Measurements from ENCODE around the gene OBSCN. TPM values are rescaled to one million over a fixed set of nuclear protein-coding genes. Genes with fewer than 3 reads are reported as not detected.

Gene OBSCN
- total and polyA plus RNA-seq, 7 experiments from 2014 or later = 1.3 to 132 (median 76.4) TPM

GRCh38 chr1:228410671-228411070, 202.8 kb downstream of the OBSCN start:
- H3K4me1 ChIP-seq (ENCODE audit: control insufficient read depth in 2 of 2, insufficient read depth in 2 of 2, low read length in 2 of 2) = peaks cover 9 to 13% of the 10 kb centered on the region in 2 donors
- Mint-ChIP-seq H3K27ac (peak overlapping the region in 2 of 9 donors; percentile 12 to 46), H3K9me3 (peaks cover 0 to 2% (median 0%) of the 10 kb centered on the region in 11 donors), H3K4me1 (peaks cover 11 to 45% (median 19%) of the 10 kb centered on the region in 7 donors), H3K36me3 (peaks cover 0 to 4% (median 0%) of the 10 kb centered on the region in 5 donors), H3K4me3 (peak overlapping the region in 1 of 10 donors; percentile 34), H3K27me3 (peaks cover 0 to 6% (median 0%) of the 10 kb centered on the region in 5 donors)
- CTCF ChIA-PET = no interaction called here
- H3K27me3 ChIP-seq (ENCODE audit: control insufficient read depth in 2 of 2, insufficient read depth in 2 of 2, low read length in 2 of 2) = no peaks in the 10 kb centered on the region
- ATAC-seq (no peak), DNase-seq (no peak)
- H3K4me3 ChIP-seq (ENCODE audit: low read length) = no peak overlapping the region
- no peaks in the 10 kb centered on the region for H3K9me3 ChIP-seq (ENCODE audit: control insufficient read depth in 2 of 3, low read length in 3 of 3)
- H3K27ac ChIP-seq (ENCODE audit: low read depth, low read length) = no peak overlapping the region
- intact Hi-C loops (cut with micrococcal nuclease) = no loop called here
- no peaks in the 10 kb centered on the region for H3K36me3 ChIP-seq (ENCODE audit: control insufficient read depth in 2 of 3, insufficient read depth in 3 of 3, low read length in 3 of 3)
- POLR2A ChIA-PET = no interaction called here

DNA sequence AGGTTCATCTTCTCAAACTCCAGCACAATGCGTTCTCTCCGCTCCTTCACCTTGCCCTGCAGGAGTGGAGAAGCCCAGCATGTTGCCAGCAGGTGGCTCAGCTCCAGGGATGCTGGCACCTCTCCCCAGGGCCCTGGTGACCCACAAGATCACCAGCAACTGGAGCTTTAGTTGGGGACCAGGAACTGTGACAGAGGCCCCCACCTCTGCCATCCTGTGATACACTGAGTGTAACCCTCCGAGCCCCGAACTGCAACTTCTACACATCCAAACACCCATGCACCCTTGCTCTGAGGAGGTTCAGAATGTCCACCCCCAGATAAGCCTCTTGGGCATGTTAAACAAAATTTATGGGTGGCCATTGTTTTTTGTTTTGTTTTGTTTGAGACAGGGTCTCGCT, 203.3 kb downstream of the OBSCN start:
- Mint-ChIP-seq H3K27me3 (peaks cover 0 to 11% (median 0%) of the 10 kb centered on the region in 5 donors), H3K27ac (peak overlapping the region in 2 of 9 donors; percentile 36 to 48), H3K9me3 (no peaks in the 10 kb centered on the region), H3K36me3 (peaks cover 0 to 5% (median 0%) of the 10 kb centered on the region in 5 donors), H3K4me3 (no peak overlapping the region), H3K4me1 (peaks cover 14 to 47% (median 21%) of the 10 kb centered on the region in 7 donors)
- H3K9me3 ChIP-seq (ENCODE audit: control insufficient read depth in 2 of 3, low read length in 3 of 3) = no peaks in the 10 kb centered on the region
- CTCF ChIA-PET = no interaction called here
- intact Hi-C loops (cut with micrococcal nuclease) = no loop called here
- no peak for ATAC-seq
- H3K4me1 ChIP-seq (ENCODE audit: control insufficient read depth in 2 of 2, insufficient read depth in 2 of 2, low read length in 2 of 2) = peaks cover 13 to 17% of the 10 kb centered on the region in 2 donors
- H3K36me3 ChIP-seq (ENCODE audit: control insufficient read depth in 2 of 3, insufficient read depth in 3 of 3, low read length in 3 of 3) = no peaks in the 10 kb centered on the region
- no peak overlapping the region for H3K4me3 ChIP-seq (ENCODE audit: low read length)
- POLR2A ChIA-PET = no interaction called here
- no peak overlapping the region for H3K27ac ChIP-seq (ENCODE audit: low read depth, low read length)
- DNase-seq = no peak
- no peaks in the 10 kb centered on the region for H3K27me3 ChIP-seq (ENCODE audit: control insufficient read depth in 2 of 2, insufficient read depth in 2 of 2, low read length in 2 of 2)

DNA sequence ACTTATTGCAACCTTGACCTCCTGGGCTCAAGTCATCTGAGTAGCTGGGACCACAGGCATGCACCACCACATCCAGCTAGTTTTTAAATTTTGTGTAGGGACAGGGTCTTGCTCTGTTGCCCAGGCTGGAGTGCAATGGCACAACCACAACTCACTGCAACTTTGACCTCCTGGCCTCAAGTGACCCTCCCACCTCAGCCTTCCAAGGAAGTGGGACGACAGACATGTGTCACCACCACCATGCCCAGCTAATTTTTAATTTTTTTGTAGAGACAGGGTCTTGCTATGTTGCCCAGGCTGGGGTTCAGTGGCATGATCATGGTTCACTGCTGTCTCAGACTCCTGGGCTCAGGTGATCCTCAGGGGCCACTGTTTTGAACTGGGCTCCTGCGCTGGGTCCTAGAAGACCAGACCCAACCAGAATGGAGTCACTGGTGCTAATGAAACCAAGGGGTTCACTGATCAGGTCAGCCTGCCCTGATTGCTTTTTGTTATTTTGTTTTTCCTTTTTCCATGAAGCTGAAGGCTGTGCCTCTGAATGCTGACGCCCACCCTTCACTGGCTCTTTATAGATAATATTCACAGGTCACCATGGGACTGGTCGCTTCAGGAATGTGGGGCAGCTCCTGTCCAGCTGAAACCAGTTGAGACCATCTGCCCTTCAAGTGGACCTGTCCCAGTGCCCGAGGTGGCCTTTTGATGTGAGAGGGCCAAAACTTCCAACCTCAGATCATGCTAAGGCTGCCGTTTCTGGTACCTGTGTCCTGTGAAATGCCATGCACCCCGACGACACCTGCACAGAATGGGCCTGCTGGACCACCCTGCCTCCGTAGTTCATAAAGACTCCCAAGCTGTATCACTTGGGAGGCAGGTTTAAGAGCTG, 203.9 kb downstream of the OBSCN start:
- ChIA-PET POLR2A (interaction anchor here (1.2 to 1.5 kb wide), 2 partner anchors 8 to 10 kb away, joined by 4 read pairs; no protein-coding TSS in a partner anchor), CTCF (no interaction called here)
- H3K9me3 ChIP-seq (ENCODE audit: control insufficient read depth in 2 of 3, low read length in 3 of 3) = no peaks in the 10 kb centered on the region
- H3K4me3 ChIP-seq (ENCODE audit: low read length) = no peak overlapping the region
- DNase-seq (no peak), ATAC-seq (no peak)
- no peak overlapping the region for H3K27ac ChIP-seq (ENCODE audit: low read depth, low read length)
- H3K4me1 ChIP-seq (ENCODE audit: control insufficient read depth in 2 of 2, insufficient read depth in 2 of 2, low read length in 2 of 2) = peaks cover 13 to 17% of the 10 kb centered on the region in 2 donors
- no peaks in the 10 kb centered on the region for H3K36me3 ChIP-seq (ENCODE audit: control insufficient read depth in 2 of 3, insufficient read depth in 3 of 3, low read length in 3 of 3)
- no peaks in the 10 kb centered on the region for H3K27me3 ChIP-seq (ENCODE audit: control insufficient read depth in 2 of 2, insufficient read depth in 2 of 2, low read length in 2 of 2)
- Mint-ChIP-seq H3K9me3 (no peaks in the 10 kb centered on the region), H3K27me3 (peaks cover 0 to 15% (median 0%) of the 10 kb centered on the region in 5 donors), H3K4me1 (peaks cover 14 to 47% (median 22%) of the 10 kb centered on the region in 7 donors), H3K4me3 (peak overlapping the region in 1 of 10 donors; percentile 34), H3K36me3 (peaks cover 0 to 5% (median 0%) of the 10 kb centered on the region in 5 donors), H3K27ac (no peak overlapping the region)
- intact Hi-C loops (cut with micrococcal nuclease) = no loop called here

DNA sequence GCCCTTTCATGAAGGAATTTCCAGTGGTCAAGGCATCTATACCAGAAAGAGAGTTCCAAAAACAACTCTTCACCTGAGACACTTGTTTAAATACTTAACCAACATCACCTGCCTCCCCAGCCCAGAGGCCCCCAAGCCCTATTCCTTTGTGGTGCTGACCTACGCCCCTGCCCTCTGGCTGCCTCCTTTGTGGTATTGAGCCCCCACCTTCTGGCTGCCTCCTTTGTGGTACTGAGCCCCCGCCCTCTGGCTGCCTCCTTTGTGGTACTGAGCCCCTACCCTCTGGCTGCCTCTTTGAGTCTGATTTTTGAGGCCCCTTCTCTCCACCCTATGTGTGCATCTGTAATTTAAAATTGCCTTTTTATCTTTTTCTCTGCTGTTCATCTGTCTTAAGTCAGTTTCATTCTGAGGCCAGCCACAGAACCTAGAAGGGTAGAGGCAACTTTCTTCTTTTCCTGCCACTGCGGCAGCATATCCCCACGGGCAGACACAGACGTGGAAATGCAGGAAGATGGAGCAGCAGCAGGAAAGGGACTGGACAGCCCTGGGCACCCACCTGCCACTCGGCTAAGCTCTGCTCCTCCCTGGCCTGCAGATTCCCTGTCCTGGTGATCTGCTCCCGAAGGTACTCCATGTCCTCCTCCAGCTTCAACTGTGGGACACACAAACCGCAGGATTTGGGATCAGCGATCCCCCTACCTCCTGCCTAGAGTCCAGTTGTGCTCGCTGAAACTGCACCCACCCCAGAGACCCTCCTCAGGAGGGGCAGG, 205.6 kb downstream of the OBSCN start:
- Histone ChIP-seq H3K9me3 (ENCODE audit: control insufficient read depth in 2 of 3, low read length in 3 of 3) (no peaks in the 10 kb centered on the region), H3K4me3 (ENCODE audit: low read length) (no peak overlapping the region), H3K27me3 (ENCODE audit: control insufficient read depth in 2 of 2, insufficient read depth in 2 of 2, low read length in 2 of 2) (no peaks in the 10 kb centered on the region), H3K4me1 (ENCODE audit: control insufficient read depth in 2 of 2, insufficient read depth in 2 of 2, low read length in 2 of 2) (peaks cover 5 to 15% of the 10 kb centered on the region in 2 donors), H3K36me3 (ENCODE audit: control insufficient read depth in 2 of 3, insufficient read depth in 3 of 3, low read length in 3 of 3) (no peaks in the 10 kb centered on the region), H3K27ac (ENCODE audit: low read depth, low read length) (no peak overlapping the region)
- peaks cover 0 to under 1% (median 0%) of the 10 kb centered on the region in 11 donors for H3K9me3 Mint-ChIP-seq
- no peak for DNase-seq
- peaks cover 0 to 30% (median 0%) of the 10 kb centered on the region in 5 donors for H3K27me3 Mint-ChIP-seq
- ChIA-PET CTCF (no interaction called here), POLR2A (interaction anchor here (0.8 to 1.2 kb wide), 2 partner anchors 10 to 138 kb away, joined by 3 to 4 read pairs; no protein-coding TSS in a partner anchor)
- H3K4me1 Mint-ChIP-seq = peaks cover 11 to 46% (median 28%) of the 10 kb centered on the region in 7 donors
- no peak for ATAC-seq
- no peak overlapping the region for H3K4me3 Mint-ChIP-seq
- H3K27ac Mint-ChIP-seq = peak overlapping the region in 4 of 9 donors; percentile 3 to 68 (median 52)
- H3K36me3 Mint-ChIP-seq = peaks cover 0 to 5% (median 0%) of the 10 kb centered on the region in 5 donors
- intact Hi-C loops (cut with micrococcal nuclease) = no loop called here

DNA sequence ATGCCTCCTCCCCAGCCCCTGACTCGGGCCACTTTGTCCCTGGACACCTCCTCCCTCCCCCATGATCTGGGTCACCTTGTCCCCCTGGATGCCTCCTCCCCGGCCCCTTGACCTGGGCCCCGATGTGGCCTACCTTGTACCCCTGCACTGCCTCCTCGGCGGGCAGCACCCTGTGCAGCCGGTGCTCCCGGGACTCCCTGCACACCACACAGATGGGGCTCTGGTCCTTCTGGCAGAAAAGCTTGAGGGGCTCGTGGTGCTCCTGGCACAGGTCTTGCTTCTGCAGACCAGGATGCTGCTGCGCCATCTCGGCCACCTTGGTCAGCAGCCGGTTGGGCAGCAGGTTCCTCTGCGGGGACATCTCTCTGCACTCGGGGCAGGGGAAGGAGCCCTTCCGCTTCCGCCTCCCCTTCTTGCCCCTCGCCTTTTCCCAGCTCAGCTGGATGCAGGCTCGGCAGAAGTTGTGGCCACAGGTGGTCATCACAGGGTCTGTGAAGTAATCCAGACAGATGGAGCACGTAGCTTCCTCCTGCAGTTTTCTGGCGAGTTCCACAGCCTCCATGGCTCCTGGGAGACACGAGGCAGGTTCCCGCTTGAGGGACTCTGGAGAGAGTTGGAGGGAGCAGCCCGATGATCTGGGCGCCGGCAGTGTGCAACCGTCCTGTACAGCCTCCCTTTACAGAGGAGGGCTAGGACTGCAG, 206.8 kb downstream of the OBSCN start:
- peaks cover 0 to 38% (median 5%) of the 10 kb centered on the region in 5 donors for H3K27me3 Mint-ChIP-seq
- CTCF ChIA-PET = interaction anchor here (0.6 kb wide), 1 partner anchor 924 kb away, joined by 3 read pairs; no protein-coding TSS in a partner anchor
- no peak overlapping the region for H3K4me3 Mint-ChIP-seq
- H3K9me3 ChIP-seq (ENCODE audit: control insufficient read depth in 2 of 3, low read length in 3 of 3) = no peaks in the 10 kb centered on the region
- intact Hi-C loops (cut with micrococcal nuclease) = no loop called here
- H3K27me3 ChIP-seq (ENCODE audit: control insufficient read depth in 2 of 2, insufficient read depth in 2 of 2, low read length in 2 of 2) = no peaks in the 10 kb centered on the region
- H3K27ac ChIP-seq (ENCODE audit: low read depth, low read length) = no peak overlapping the region
- no peak for DNase-seq
- no peak for ATAC-seq
- H3K4me3 ChIP-seq (ENCODE audit: low read length) = no peak overlapping the region
- no peaks in the 10 kb centered on the region for H3K36me3 ChIP-seq (ENCODE audit: control insufficient read depth in 2 of 3, insufficient read depth in 3 of 3, low read length in 3 of 3)
- H3K36me3 Mint-ChIP-seq = peaks cover 0 to 5% (median 0%) of the 10 kb centered on the region in 5 donors
- POLR2A ChIA-PET = interaction anchor here (1.7 kb wide), 1 partner anchor 8 kb away, joined by 7 read pairs; the partner anchor contains the start of gene TRIM11
- peaks cover 0 to 2% (median 0%) of the 10 kb centered on the region in 11 donors for H3K9me3 Mint-ChIP-seq
- peaks cover 8 to 36% (median 24%) of the 10 kb centered on the region in 7 donors for H3K4me1 Mint-ChIP-seq
- H3K27ac Mint-ChIP-seq = peak overlapping the region in 1 of 9 donors; percentile 34
- H3K4me1 ChIP-seq (ENCODE audit: control insufficient read depth in 2 of 2, insufficient read depth in 2 of 2, low read length in 2 of 2) = peaks cover 5 to 15% of the 10 kb centered on the region in 2 donors

- peaks cover 0 to 9% (median 0%) of the 10 kb centered on the region in 5 donors for H3K36me3 Mint-ChIP-seq
- Histone ChIP-seq H3K4me1 (ENCODE audit: control insufficient read depth in 2 of 2, insufficient read depth in 2 of 2, low read length in 2 of 2) (peaks cover 5 to 15% of the 10 kb centered on the region in 2 donors), H3K9me3 (ENCODE audit: control insufficient read depth in 2 of 3, low read length in 3 of 3) (no peaks in the 10 kb centered on the region), H3K4me3 (ENCODE audit: low read length) (no peak overlapping the region), H3K36me3 (ENCODE audit: control insufficient read depth in 2 of 3, insufficient read depth in 3 of 3, low read length in 3 of 3) (no peaks in the 10 kb centered on the region), H3K27ac (ENCODE audit: low read depth, low read length) (no peak overlapping the region), H3K27me3 (ENCODE audit: control insufficient read depth in 2 of 2, insufficient read depth in 2 of 2, low read length in 2 of 2) (no peaks in the 10 kb centered on the region)
- ChIA-PET POLR2A (interaction anchor here (1.7 kb wide), 1 partner anchor 8 kb away, joined by 7 read pairs; the partner anchor contains the start of gene TRIM11), CTCF (no interaction called here)
- peak overlapping the region in 3 of 9 donors; percentile 24 to 37 (median 34) for H3K27ac Mint-ChIP-seq
- ATAC-seq (no peak), DNase-seq (no peak)
- H3K4me3 Mint-ChIP-seq = peak overlapping the region in 7 of 10 donors; percentile 73 to 89 (median 80)
- peaks cover 0 to 44% (median 6%) of the 10 kb centered on the region in 5 donors for H3K27me3 Mint-ChIP-seq
- H3K4me1 Mint-ChIP-seq = peaks cover 8 to 33% (median 24%) of the 10 kb centered on the region in 7 donors
- H3K9me3 Mint-ChIP-seq = peaks cover 0 to 2% (median 0%) of the 10 kb centered on the region in 11 donors
- intact Hi-C loops (cut with micrococcal nuclease) = no loop called here
Measured at GRCh38 chr1:228415221-228415620, 207.4 kb downstream of the OBSCN start.

Measured in naive thymus-derived CD4-positive, alpha-beta T cell (primary cell).